AG10803 (cell line): ENCODE measurements around the gene SH3PXD2B.
"Not testable (repeated sequence)": the region's sequence is repeated elsewhere in the genome, so short reads cannot be mapped to it uniquely, and the experiment has no call there.

ENCODE experiments used
- DNase-seq: peaks from one replicate; pipeline ENCODE4 v3.0.0; 2010; ENCODE audit warnings: low read depth
- H3K4me3 ChIP-seq: 2 replicates; pipeline ENCODE4 v1.5.1; 2011; ENCODE audit warnings: mild to moderate bottlenecking, low read length, control low read depth
- CTCF ChIP-seq: conservative IDR thresholded peaks from 2 replicates; pipeline ENCODE4 v1.5.1; 2011; ENCODE audit warnings: mild to moderate bottlenecking, low read length, control low read depth, inconsistent platforms

SH3PXD2B gene

GRCh38 chr5:172351240-172351778, 103.0 kb downstream of the SH3PXD2B start:
- H3K4me3 ChIP-seq: no peak overlapping the region
- no peak for DNase-seq
- TF ChIP-seq CTCF: no peak

- H3K4me3 ChIP-seq: no peak overlapping the region
- TF ChIP-seq CTCF: no peak
- DNase-seq: no peak
These were observed 103.8 kb downstream of the SH3PXD2B start for GRCh38 chr5:172350212-172351181.

- not testable (repeated sequence) for DNase-seq, H3K4me3 ChIP-seq
These were observed 105.6 kb downstream of the SH3PXD2B start for GRCh38 chr5:172348733-172349132.

GRCh38 chr5:172348084-172348483, 106.2 kb downstream of the SH3PXD2B start:
- TF ChIP-seq CTCF: no peak
- H3K4me3 ChIP-seq: no peak overlapping the region
- no peak for DNase-seq

- no peak overlapping the region for H3K4me3 ChIP-seq
- DNase-seq: peak; percentile 11
- no peak for TF ChIP-seq CTCF
These were observed 106.8 kb downstream of the SH3PXD2B start for GRCh38 chr5:172347496-172348052.

GRCh38 chr5:172345881-172346280, 108.4 kb downstream of the SH3PXD2B start:
- DNase-seq: no peak
- H3K4me3 ChIP-seq: no peak overlapping the region
- no peak for TF ChIP-seq CTCF

- H3K4me3 ChIP-seq: no peak overlapping the region
- TF ChIP-seq CTCF: no peak
- no peak for DNase-seq
These were observed 109.4 kb downstream of the SH3PXD2B start for GRCh38 chr5:172344855-172345409.
